Stimulated activated CD4-positive, alpha-beta T cell treated with anti-CD3 and anti-CD28 coated beads, Interleukin-15, amount 100 ng/mL, for 1 hour (primary cell): ENCODE data around the gene LIMS3.
"Not testable (repeated sequence)": the region's sequence is repeated elsewhere in the genome, so short reads cannot be mapped to it uniquely, and the experiment has no call there.

Source experiments
- DNase-seq, 2 donors: peaks; one replicate each; pipeline ENCODE4 v3.0.0-alpha.2; 2020; ENCODE audit warnings: low read depth in 1 of 2, low spot score in 1 of 2

Gene LIMS3

GRCh38 chr2:109924481-109924880 lies 26.0 kb downstream of the LIMS3 start:
- DNase-seq = not testable (repeated sequence)

DNA sequence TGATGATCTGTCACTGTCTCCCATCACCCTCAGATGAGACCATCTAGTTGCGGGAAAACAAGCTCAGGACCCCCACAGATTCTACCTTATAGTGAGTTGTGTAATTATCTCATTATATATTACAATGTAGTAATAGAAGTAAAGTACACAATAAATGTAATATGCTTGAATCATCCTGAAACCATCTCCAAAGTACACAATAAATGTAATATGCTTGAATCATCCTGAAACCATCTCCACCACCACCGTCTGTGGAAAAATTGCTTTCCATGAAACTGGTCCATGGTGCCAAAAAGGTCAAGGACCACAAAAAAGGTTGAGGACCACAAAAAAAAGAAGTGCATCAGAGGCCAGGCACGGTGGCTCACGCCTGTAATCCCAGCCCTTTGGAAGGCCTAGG lies 29.3 kb downstream of the LIMS3 start:
- not testable (repeated sequence) for DNase-seq

- not testable (repeated sequence) for DNase-seq
These were observed 30.7 kb downstream of the LIMS3 start for GRCh38 chr2:109929222-109929621.

DNA sequence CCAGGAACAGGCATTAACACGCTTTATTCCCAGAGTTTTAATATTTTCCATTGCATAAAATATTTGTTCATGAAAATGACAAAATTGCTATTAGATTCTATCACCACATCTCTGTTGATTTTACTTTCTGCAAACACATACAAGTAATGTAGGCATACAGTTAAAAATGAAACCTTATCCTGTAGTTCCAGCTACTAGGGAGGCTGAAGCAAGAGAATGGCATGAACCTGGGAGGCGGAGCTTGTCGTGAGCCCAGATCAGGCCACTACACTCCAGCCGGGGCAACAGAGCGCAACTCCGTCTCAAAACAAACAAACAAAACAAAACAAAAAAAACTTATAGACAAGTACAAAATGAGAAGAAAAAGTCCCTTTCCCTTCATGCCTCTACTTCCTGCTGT lies 38.0 kb downstream of the LIMS3 start:
- DNase-seq = not testable (repeated sequence)

DNA sequence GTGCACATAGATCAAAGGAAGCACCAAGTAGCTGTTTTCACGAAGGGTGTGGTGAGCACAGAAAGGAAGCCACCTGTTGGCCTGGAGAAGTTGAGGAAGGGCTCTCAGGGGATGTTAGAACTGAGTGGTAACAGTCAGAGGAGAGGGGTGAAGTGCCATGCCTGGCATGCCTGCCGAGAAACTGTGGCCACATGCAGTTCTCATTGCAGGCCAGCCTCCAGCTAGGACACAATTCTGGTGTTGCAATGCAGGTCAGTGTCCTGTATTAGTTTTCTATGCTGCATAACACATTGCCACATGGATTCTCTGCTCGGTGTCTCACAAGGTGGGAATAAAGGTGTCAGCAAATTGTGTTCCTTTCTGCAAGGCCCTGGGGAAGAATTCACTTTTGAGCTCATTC lies 46.9 kb downstream of the LIMS3 start:
- not testable (repeated sequence) for DNase-seq

DNA sequence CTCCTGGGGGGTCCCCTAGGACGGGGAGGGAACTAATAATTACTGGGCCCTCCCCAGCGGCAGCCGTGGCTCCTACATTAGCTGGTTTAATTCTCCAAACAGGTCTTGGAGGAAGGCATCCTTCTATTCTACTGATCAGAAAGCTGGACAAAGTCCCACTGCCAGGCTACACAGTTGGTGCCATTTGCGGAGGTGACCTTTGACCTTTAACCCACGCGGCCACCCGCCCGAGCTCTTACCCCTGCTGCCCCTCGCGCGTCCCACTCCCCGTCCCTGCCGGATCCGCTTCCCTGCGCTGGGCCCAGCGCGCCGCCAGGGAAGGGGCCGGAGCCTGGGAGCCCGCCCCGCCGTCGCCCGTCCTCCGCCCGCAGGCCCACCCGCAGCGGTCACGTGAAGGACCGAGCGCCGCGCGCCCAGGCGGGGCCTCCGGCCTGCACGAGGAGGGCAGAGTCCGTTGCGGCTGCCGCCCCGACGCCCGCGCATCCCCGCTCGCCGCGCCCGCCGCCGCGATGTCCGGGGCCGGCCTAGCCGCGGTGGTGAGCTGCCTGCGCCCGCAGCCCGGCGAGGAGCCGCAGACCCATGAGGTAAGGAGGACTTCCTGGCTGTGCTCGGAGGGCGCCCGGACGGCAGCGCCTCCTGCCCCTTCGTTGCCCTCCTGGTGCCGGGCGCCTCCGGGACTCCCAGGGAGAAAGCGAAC lies 48.9 kb downstream of the LIMS3 start:
- DNase-seq = not testable (repeated sequence)

DNA sequence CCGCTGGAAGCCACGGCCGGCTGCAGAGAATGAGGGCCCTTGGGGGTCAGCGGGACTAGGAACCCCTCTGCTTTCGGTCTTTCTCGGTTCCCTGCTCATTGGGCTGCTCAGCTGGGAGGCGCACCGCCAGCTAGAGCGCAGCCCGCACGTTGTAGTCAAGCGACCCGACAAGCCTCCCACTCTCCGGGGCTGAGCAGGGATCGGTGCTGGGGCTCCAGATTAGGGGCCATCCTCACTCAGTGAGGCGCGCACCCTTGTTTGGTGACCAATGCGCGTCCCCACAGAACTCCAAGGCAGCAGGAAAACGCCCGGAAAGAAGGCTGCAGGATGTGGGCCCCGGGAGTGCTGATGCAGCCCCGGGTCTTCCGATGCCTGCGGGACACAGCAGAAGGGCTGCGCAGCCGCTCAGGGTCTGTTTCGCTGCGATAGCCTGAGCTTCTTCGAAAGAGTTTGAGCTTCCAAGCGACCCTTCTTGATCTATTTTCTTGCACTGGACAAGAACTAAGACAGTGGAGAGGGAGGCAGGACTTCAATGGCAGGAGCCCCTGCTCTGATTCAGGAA lies 49.6 kb downstream of the LIMS3 start:
- DNase-seq = not testable (repeated sequence)

DNA sequence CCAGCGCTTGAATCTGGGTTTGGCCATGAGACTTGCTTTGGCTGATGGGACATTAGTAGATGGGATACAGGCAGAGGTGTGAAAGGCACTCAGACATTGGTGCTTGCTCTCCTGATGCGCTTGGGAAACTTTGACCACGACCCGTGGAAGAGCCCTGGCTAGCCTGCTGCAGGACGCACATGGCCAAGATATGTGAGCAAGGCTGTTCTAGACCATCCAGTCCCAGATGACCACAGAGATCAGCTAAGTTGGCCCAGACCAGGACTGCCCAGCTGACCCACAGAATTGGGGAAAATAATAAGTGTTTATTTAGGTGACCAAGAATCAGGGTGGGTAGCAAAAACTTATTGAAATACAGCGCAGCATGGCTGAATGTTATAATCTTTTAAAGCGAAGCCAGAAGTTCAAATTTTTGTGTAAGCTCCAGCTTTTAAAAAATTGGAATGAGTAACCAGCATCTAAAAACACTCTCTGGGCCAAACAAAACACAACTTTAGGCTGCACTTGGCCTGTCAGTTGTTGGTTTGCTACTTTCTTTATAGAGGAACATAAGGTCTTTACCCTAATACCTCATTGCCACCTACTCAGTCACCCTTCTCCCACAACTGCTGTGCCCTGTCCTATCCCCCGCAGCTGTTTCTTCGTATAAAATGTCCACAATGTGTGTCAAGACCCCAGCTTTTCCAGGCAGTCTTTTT lies 51.8 kb downstream of the LIMS3 start:
- not testable (repeated sequence) for DNase-seq

- DNase-seq = not testable (repeated sequence)
These were observed 65.5 kb downstream of the LIMS3 start for GRCh38 chr2:109963942-109964341.

GRCh38 chr2:109965482-109965881 lies 67.0 kb downstream of the LIMS3 start:
- DNase-seq = not testable (repeated sequence)

DNA sequence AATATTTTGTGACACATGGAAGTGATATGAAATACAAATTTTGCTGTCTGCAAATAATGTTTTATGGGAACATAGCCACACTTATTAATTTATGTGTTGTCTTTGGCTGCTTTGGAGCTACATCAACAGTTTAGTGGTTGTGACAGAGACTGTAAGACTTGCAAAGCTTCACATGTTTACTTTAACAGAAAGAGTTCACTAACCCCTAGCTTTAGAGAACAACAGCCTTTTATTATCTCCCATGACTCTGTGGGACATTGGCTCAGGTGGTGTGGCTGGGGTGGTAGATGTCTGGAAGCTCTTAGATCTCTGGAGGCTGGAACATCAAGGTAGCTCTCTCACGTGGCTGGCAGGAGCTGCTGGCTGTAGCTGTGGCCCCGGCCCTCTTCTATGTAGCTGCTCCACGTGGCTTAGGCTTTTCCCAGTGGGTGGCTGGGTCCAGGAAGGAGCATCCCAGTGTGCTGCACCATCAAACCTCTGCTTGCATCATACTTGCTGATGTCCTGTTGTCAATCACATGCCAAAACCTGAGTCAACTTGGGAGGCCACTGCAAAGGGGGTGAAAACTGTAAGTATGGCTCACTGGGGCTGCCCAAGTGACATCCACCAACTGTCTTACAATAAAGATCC lies 67.7 kb downstream of the LIMS3 start:
- DNase-seq = not testable (repeated sequence)

GRCh38 chr2:109966858-109967257 lies 68.4 kb downstream of the LIMS3 start:
- DNase-seq = not testable (repeated sequence)

DNA sequence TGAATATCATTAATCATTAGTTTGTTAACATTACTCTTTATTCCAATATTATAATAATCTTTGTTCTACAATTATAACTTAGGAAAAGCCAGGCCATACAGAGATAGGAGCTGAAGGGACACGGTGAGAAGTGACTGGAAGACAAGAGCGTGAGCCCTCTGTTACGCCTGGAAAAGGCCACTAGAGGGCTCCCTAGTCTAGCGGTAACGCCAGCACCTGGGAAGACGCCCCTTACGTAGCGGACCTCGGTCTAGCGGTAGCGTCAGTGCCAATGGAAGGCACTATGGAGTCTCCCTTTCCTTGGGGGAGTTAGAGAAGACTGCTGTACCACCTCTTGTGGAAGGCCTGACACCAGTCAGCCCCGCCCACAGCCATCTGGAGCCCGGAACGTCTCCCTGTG lies 71.4 kb downstream of the LIMS3 start:
- DNase-seq = not testable (repeated sequence)

DNA sequence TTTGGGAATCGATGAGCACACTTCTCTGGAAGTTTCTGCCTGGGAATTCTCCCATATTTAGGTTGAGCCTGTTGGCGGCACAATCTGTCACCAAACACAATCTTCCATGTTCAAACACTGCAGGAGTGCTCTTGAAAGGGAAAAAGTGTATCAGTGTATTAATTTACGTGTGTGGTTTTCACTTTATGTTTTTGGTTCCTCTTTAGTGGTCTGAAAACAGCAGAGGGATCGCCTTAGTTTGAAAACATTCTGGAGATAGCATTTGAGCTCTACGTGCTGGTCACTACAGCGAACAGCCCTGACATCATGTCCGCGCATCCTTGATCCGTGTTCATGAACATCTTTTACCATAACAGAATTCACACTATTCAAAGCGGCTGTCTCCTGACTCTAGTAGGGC lies 73.2 kb downstream of the LIMS3 start:
- DNase-seq = not testable (repeated sequence)
